ENCODE measurements around the gene TCF4. TPM values are rescaled to one million over a fixed set of nuclear protein-coding genes. Genes with fewer than 3 reads are reported as not detected.

Gene TCF4
- total and polyA plus RNA-seq, 2 donors (not counting 3 experiments of a cell fraction or from before 2014, with no cell fraction given), result 183 to 390 TPM

DNA sequence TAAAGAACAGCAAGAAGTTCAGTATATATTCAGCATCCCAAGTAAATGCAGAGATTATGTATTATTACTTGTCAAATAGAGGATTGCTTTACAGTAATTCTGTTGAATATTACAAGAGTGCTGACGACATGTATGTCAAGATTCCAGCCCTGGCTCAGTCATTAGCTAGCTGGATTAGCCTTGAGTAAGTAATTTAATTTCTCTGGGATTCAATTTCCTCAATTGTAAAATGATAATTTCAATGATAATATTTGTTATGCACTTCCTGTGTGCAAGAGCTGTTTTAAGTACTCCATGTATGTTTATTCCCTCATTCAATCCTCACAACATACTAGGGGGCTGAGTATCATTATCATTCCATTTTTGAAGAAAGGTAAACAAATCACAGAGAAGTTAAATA is 44.0 kb downstream of the TCF4 start:
- peaks cover 30% of the 10 kb centered on the region for H3K79me2 ChIP-seq (ENCODE audit: control insufficient read depth, insufficient read depth, low read length)
- intact Hi-C loops (cut with micrococcal nuclease), result no loop called here
- H3K36me3 ChIP-seq (ENCODE audit: control insufficient read depth in 2 of 2, extremely low read depth in 1 of 2, insufficient read depth in 2 of 2, low read length in 2 of 2), result no peaks in the 10 kb centered on the region
- no peaks in the 10 kb centered on the region for H3K27me3 ChIP-seq (ENCODE audit: control insufficient read depth in 2 of 2, insufficient read depth in 2 of 2, low read length in 2 of 2)
- no peak for DNase-seq (ENCODE audit: low read depth, low spot score)
- no TSS peak for BruUV-seq (replicated peaks)
- no peak overlapping the region for H3K27ac ChIP-seq (ENCODE audit: insufficient read depth, low read depth, low read length)
- no peak overlapping the region for H2AFZ ChIP-seq (ENCODE audit: low read depth, low read length)
- dilution Hi-C loops (cut with MboI; ENCODE audit: extremely low pct_ligation_motif_present, low sequenced_read_pairs), result no loop called here
- no peaks in the 10 kb centered on the region for H3K9me1 ChIP-seq (replicated peaks; ENCODE audit: control insufficient read depth, extremely low read depth, insufficient read depth, low read length)
- no peak overlapping the region for H3K9ac ChIP-seq (replicated peaks; ENCODE audit: extremely low read depth, insufficient read depth, low read length)
- H3K9me3 ChIP-seq (replicated peaks; ENCODE audit: control insufficient read depth, insufficient read depth, low read length), result no peaks in the 10 kb centered on the region
- TF ChIP-seq, protein P1, sequence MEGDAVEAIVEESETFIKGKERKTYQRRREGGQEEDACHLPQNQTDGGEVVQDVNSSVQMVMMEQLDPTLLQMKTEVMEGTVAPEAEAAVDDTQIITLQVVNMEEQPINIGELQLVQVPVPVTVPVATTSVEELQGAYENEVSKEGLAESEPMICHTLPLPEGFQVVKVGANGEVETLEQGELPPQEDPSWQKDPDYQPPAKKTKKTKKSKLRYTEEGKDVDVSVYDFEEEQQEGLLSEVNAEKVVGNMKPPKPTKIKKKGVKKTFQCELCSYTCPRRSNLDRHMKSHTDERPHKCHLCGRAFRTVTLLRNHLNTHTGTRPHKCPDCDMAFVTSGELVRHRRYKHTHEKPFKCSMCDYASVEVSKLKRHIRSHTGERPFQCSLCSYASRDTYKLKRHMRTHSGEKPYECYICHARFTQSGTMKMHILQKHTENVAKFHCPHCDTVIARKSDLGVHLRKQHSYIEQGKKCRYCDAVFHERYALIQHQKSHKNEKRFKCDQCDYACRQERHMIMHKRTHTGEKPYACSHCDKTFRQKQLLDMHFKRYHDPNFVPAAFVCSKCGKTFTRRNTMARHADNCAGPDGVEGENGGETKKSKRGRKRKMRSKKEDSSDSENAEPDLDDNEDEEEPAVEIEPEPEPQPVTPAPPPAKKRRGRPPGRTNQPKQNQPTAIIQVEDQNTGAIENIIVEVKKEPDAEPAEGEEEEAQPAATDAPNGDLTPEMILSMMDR (IDR thresholded peaks at IDR 0.05; ENCODE audit: extremely low read depth in 1 of 2, insufficient read depth in 1 of 2, low read depth in 1 of 2, low read length in 2 of 2), result no peak
- TF ChIP-seq POLR2A (IDR thresholded peaks at IDR 0.05; ENCODE audit: low read depth, low read length) (no peak), GATA2 (IDR thresholded peaks at IDR 0.05; ENCODE audit: insufficient read depth, insufficient read length, low read depth, low read length) (no peak), EZH2 (IDR thresholded peaks at IDR 0.05; ENCODE audit: borderline replicate concordance, low read depth, low read length, severe bottlenecking) (no peak), POLR2AphosphoS5 (IDR thresholded peaks at IDR 0.05; ENCODE audit: insufficient read depth, low read depth, low read length) (no peak), MYC (IDR thresholded peaks at IDR 0.05; ENCODE audit: low read depth, low read length) (no peak), FOS (IDR thresholded peaks at IDR 0.05; ENCODE audit: borderline replicate concordance, insufficient read depth, low read length) (no peak), JUN (IDR thresholded peaks at IDR 0.05; ENCODE audit: borderline replicate concordance, insufficient read depth, insufficient read length, low read depth) (no peak)
- TF ChIP-seq, protein P2, sequence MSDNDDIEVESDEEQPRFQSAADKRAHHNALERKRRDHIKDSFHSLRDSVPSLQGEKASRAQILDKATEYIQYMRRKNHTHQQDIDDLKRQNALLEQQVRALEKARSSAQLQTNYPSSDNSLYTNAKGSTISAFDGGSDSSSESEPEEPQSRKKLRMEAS (IDR thresholded peaks at IDR 0.05; ENCODE audit: insufficient read depth, insufficient read length), result no peak
- POLR2A ChIA-PET, result no interaction called here
- H3K4me3 ChIP-seq (replicated peaks in 1 of 3; ENCODE audit: insufficient read depth in 1 of 3, low read depth in 1 of 3, low read length in 3 of 3), result no peak overlapping the region
- H3K4me2 ChIP-seq (ENCODE audit: insufficient read depth, low read length), result no peak overlapping the region
- CTCF ChIA-PET, result interaction anchor here (1.0 kb wide), 1 partner anchor 128 kb away, joined by 3 read pairs; no protein-coding TSS in a partner anchor
- no peak for FAIRE-seq
- no peaks in the 10 kb centered on the region for H3K4me1 ChIP-seq (ENCODE audit: control insufficient read depth, extremely low read depth, insufficient read depth, low read length)
- H4K20me1 ChIP-seq (replicated peaks; ENCODE audit: control insufficient read depth, extremely low read depth, insufficient read depth, low read length), result peaks cover 5% of the 10 kb centered on the region
